ENCODE measurements around the gene RNF4.

DNA sequence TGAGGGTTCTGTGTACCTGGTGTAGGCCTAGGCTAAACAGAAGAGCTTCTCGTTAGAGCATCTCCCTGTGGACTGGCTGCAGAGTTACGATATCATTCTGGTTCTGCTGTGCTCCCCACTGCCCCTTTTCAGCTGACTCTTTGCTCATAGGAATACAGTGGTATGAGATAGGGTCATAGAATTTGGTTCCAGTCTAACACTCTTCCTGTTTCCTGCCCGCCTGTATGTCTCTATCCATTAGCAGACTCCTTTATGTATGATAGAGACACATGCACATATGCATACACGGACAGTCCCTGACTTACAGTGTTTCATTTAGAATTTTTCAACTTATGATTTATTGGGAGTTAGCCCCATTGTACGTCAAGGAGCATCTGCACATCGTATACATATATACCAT is 15.3 kb downstream of the RNF4 start:
- TF ChIP-seq POLR2A (IDR thresholded peaks at IDR 0.05; ENCODE audit: low read depth) (no peak), POLR2AphosphoS5 (IDR thresholded peaks at IDR 0.05) (no peak), EP300 (IDR thresholded peaks at IDR 0.05) (no peak)
- TF ChIP-seq, protein P1, sequence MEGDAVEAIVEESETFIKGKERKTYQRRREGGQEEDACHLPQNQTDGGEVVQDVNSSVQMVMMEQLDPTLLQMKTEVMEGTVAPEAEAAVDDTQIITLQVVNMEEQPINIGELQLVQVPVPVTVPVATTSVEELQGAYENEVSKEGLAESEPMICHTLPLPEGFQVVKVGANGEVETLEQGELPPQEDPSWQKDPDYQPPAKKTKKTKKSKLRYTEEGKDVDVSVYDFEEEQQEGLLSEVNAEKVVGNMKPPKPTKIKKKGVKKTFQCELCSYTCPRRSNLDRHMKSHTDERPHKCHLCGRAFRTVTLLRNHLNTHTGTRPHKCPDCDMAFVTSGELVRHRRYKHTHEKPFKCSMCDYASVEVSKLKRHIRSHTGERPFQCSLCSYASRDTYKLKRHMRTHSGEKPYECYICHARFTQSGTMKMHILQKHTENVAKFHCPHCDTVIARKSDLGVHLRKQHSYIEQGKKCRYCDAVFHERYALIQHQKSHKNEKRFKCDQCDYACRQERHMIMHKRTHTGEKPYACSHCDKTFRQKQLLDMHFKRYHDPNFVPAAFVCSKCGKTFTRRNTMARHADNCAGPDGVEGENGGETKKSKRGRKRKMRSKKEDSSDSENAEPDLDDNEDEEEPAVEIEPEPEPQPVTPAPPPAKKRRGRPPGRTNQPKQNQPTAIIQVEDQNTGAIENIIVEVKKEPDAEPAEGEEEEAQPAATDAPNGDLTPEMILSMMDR (IDR thresholded peaks at IDR 0.05), result no peak
